B cell (primary cell): ENCODE data around the gene TANC1. TPM values are rescaled to one million over a fixed set of nuclear protein-coding genes. Genes with fewer than 3 reads are reported as not detected.

Experiments
- ATAC-seq: fragments of 200-7000 bp; cut with Tn5 transposase; one replicate; pipeline ENCODE4 v1.10.0; 2021; ENCODE audit warnings: low read depth, mild to moderate bottlenecking, moderate number of reproducible peaks, moderate library complexity
- CTCF ChIA-PET: fragments of 350-600 bp; sonication (Branson Sonifier 250); formaldehyde crosslinking; loops from one replicate; lab custom pipeline; 2021; ENCODE audit warnings: antibody characterized with exemption, inconsistent platforms; lab: Charles Lee
- POLR2A ChIA-PET: fragments of 350-600 bp; sonication (Branson Sonifier 250); formaldehyde crosslinking; loops from one replicate; lab custom pipeline; 2021; ENCODE audit warnings: antibody characterized with exemption; lab: Charles Lee
- DNase-seq: peaks from one replicate; pipeline ENCODE4 v3.0.0; 2013
- H2AFZ ChIP-seq: 2 replicates; pipeline ENCODE4 v1.6.1; 2012; ENCODE audit warnings: mild to moderate bottlenecking, low read depth, low read length; ENCODE audit not compliant: insufficient read depth, poor library complexity, severe bottlenecking
- H3K27ac ChIP-seq, 2 donors: 1 replicate in 1 of 2; 2 replicates in 1 of 2; pipeline ENCODE4 v1.5.1; 2012 to 2013; ENCODE audit warnings: low read length in 2 of 2, mild to moderate bottlenecking in 2 of 2, moderate library complexity in 1 of 2
- H3K27me3 ChIP-seq, 4 experiments: fragments of 200-600 bp in 1 of 4; sonication (generic) in 1 of 4; replicated peaks in 1 of 4; 1 replicate in 2 of 4; 2 replicates in 2 of 4; pipeline versions ENCODE4 v1.6.1 to v1.7.0; 2013 to 2016; ENCODE audit warnings: low read length in 3 of 4, mild to moderate bottlenecking in 2 of 4, mixed read lengths in 1 of 4, moderate library complexity in 1 of 4; ENCODE audit not compliant: insufficient read depth in 4 of 4, control insufficient read depth in 3 of 4; ENCODE audit errors: control extremely low read depth in 1 of 4
- H3K36me3 ChIP-seq, 2 experiments: replicated peaks in 1 of 2; 1 replicate in 1 of 2; 2 replicates in 1 of 2; pipeline versions ENCODE4 v1.6.1 to v1.7.1; 2013; ENCODE audit warnings: low read length in 1 of 2; ENCODE audit not compliant: insufficient read depth in 2 of 2, control insufficient read depth in 1 of 2; ENCODE audit errors: control extremely low read depth in 1 of 2, extremely low read depth in 1 of 2
- H3K4me1 ChIP-seq, 2 donors: fragments of 200-600 bp in 1 of 2; sonication (generic) in 1 of 2; 1 replicate in 1 of 2; 2 replicates in 1 of 2; pipeline versions ENCODE4 v1.5.1 to v1.6.1; 2013 to 2017; ENCODE audit warnings: low read length in 2 of 2; ENCODE audit not compliant: control insufficient read depth in 2 of 2, insufficient read depth in 2 of 2
- H3K4me2 ChIP-seq: replicated peaks from 2 replicates; pipeline ENCODE3; 2012; ENCODE audit warnings: mild to moderate bottlenecking, low read depth, low read length; ENCODE audit not compliant: poor library complexity, severe bottlenecking
- H3K4me3 ChIP-seq, 5 experiments: fragments of 200-600 bp in 1 of 5; sonication (generic) in 1 of 5; 1 replicate in 3 of 5; 2 replicates in 2 of 5; pipeline versions ENCODE4 v1.5.1 to v1.7.0; 2011 to 2016; ENCODE audit warnings: low read length in 4 of 5, mild to moderate bottlenecking in 4 of 5, low read depth in 2 of 5, control low read depth in 1 of 5, moderate library complexity in 1 of 5; ENCODE audit not compliant: insufficient read depth in 1 of 5; ENCODE audit errors: control extremely low read depth in 1 of 5, extremely low read depth in 1 of 5
- H3K79me2 ChIP-seq: fragments of 200-600 bp; sonication (generic); one replicate; pipeline ENCODE4 v1.6.0; 2016; ENCODE audit warnings: low read length; ENCODE audit not compliant: control insufficient read depth, insufficient read depth
- H3K9ac ChIP-seq: fragments of 200-600 bp; sonication (generic); 2 replicates; pipeline ENCODE4 v1.6.1; 2017; ENCODE audit warnings: mild to moderate bottlenecking, low read length, moderate library complexity
- H3K9me3 ChIP-seq, 3 donors: one replicate each; pipeline versions ENCODE4 v1.6.1 to v1.7.1; 2013; ENCODE audit warnings: low read length in 2 of 3; ENCODE audit not compliant: control insufficient read depth in 2 of 3, insufficient read depth in 1 of 3; ENCODE audit errors: control extremely low read depth in 1 of 3
- H4K20me1 ChIP-seq: 2 replicates; pipeline ENCODE4 v1.6.0; 2012; ENCODE audit warnings: mild to moderate bottlenecking, low read length; ENCODE audit not compliant: insufficient read depth, control insufficient read depth, poor library complexity, severe bottlenecking
- H3K27ac Mint-ChIP-seq: one replicate; pipeline ENCODE4 v1.8.0; 2021; ENCODE audit warnings: mixed read lengths
- H3K27me3 Mint-ChIP-seq: one replicate; pipeline ENCODE4 v1.8.0; 2021; ENCODE audit warnings: mixed read lengths
- H3K4me1 Mint-ChIP-seq: one replicate; pipeline ENCODE4 v1.8.0; 2021; ENCODE audit warnings: mixed read lengths
- H3K4me3 Mint-ChIP-seq: one replicate; pipeline ENCODE4 v1.8.0; 2021; ENCODE audit warnings: mixed read lengths
- H3K9me3 Mint-ChIP-seq: one replicate; pipeline ENCODE4 v1.8.0; 2022; ENCODE audit warnings: mixed read lengths; ENCODE audit not compliant: insufficient read depth
- CTCF ChIP-seq: fragments of 200-600 bp; IDR thresholded peaks from one replicate; pipeline ENCODE4 v1.8.0; 2022; ENCODE audit warnings: antibody characterized with exemption, mild to moderate bottlenecking
- EZH2 ChIP-seq: IDR thresholded peaks from 2 replicates; pipeline ENCODE4 v1.6.1; 2012; ENCODE audit warnings: borderline replicate concordance, low read depth, mild to moderate bottlenecking, moderate library complexity, low read length; ENCODE audit not compliant: insufficient read depth, poor library complexity, severe bottlenecking
- WGBS: methylation state at CpG from one replicate; pipeline ENCODE4 v1.1.5; 2013; ENCODE audit warnings: missing lambda C conversion rate; ENCODE audit not compliant: insufficient coverage; 5-methylcytosine and 5-hydroxymethylcytosine counted together
- intact Hi-C: fragments of 100-400 bp; cut with micrococcal nuclease; formaldehyde crosslinking; loops from one replicate; pipeline ENCODE4 v1.10.0; 2022
- polyA plus RNA-seq: library from polyadenylated mRNA; depleted of rRNA; stranded (reverse); fragments of >200 nt; gene quantifications from 2 replicates; pipeline ENCODE4 v1.2.3, GENCODE V29; 2012
- total RNA-seq, 2 donors: library from RNA; stranded (reverse); fragments of 120-200 nt in 1 of 2; gene quantifications; 1 replicate in 1 of 2; 2 replicates in 1 of 2; pipeline versions ENCODE4 v1.2.3 to v1.2.4, GENCODE V29; 2013 to 2022

The TANC1 gene
- total and polyA plus RNA-seq, 2 donors (not counting 1 experiment from before 2014, with no cell fraction given) = 0.13 TPM; not detected in 1

- Mint-ChIP-seq H3K9me3 (no peaks in the 10 kb centered on the region), H3K4me3 (no peak overlapping the region), H3K27me3 (no peaks in the 10 kb centered on the region), H3K4me1 (no peaks in the 10 kb centered on the region), H3K27ac (no peak overlapping the region)
- Histone ChIP-seq H3K9me3 (no peaks in the 10 kb centered on the region), H4K20me1 (no peaks in the 10 kb centered on the region), H3K27me3 (no peaks in the 10 kb centered on the region), H3K79me2 (no peaks in the 10 kb centered on the region), H3K4me1 (no peaks in the 10 kb centered on the region), H3K36me3 (no peaks in the 10 kb centered on the region), H3K4me2 (no peak overlapping the region), H3K4me3 (no peak overlapping the region), H3K27ac (no peak overlapping the region), H3K9ac (no peak overlapping the region), H2AFZ (no peak overlapping the region)
- POLR2A ChIA-PET = no interaction called here
- intact Hi-C loops = no loop called here
- no peak for TF ChIP-seq CTCF
- no peak for TF ChIP-seq EZH2
- CTCF ChIA-PET = no interaction called here
- ATAC-seq (no peak), DNase-seq (no peak)
- WGBS = 0% methylated on average over 1 of the region's 6 CpGs
Observed at GRCh38 chr2:159175182-159175581, 206.7 kb downstream of the TANC1 start.

GRCh38 chr2:159175927-159176326 lies 207.5 kb downstream of the TANC1 start:
- Mint-ChIP-seq H3K27ac (no peak overlapping the region), H3K4me1 (no peaks in the 10 kb centered on the region), H3K4me3 (no peak overlapping the region), H3K9me3 (no peaks in the 10 kb centered on the region), H3K27me3 (no peaks in the 10 kb centered on the region)
- intact Hi-C loops = no loop called here
- no peak for TF ChIP-seq CTCF
- no peak for TF ChIP-seq EZH2
- no peak overlapping the region for H3K9ac ChIP-seq
- POLR2A ChIA-PET = no interaction called here
- no peaks in the 10 kb centered on the region for H3K9me3 ChIP-seq
- 100% methylated on average over 1 of the region's 3 CpGs for WGBS
- no peak overlapping the region for H2AFZ ChIP-seq
- DNase-seq (no peak), ATAC-seq (no peak)
- no peak overlapping the region for H3K4me3 ChIP-seq
- CTCF ChIA-PET = no interaction called here
- H3K27me3 ChIP-seq = no peaks in the 10 kb centered on the region
- no peaks in the 10 kb centered on the region for H4K20me1 ChIP-seq
- no peaks in the 10 kb centered on the region for H3K36me3 ChIP-seq
- H3K27ac ChIP-seq = no peak overlapping the region
- H3K4me2 ChIP-seq = no peak overlapping the region
- H3K79me2 ChIP-seq = no peaks in the 10 kb centered on the region
- no peaks in the 10 kb centered on the region for H3K4me1 ChIP-seq
